H1 (cell line): Measurements from ENCODE around the gene SCGN. TPM values are rescaled to one million over a fixed set of nuclear protein-coding genes. Genes with fewer than 3 reads are reported as not detected.

Experiments
- polyA plus RNA-seq, 7 experiments: library from polyadenylated mRNA; depleted of rRNA in 3 of 7; stranded (reverse) in 5 of 7; unstranded in 2 of 7; fragments of >200 nt in 5 of 7; fragments of 200-250 nt in 2 of 7; gene quantifications; 1 replicate in 5 of 7; 2 replicates in 1 of 7; 4 replicates in 1 of 7; pipeline versions ENCODE4 v1.2.1 to v1.2.3, GENCODE V29; 2011 to 2013; ENCODE audit warnings: missing spikeins in 2 of 7, mixed read lengths in 2 of 7
- total RNA-seq: library from RNA; stranded (reverse); fragmentation: NEBNext Ultra II Directional; extraction: Animal tissue kit (Norgen Biotek cat#: 25700); gene quantifications from 2 replicates; pipeline ENCODE4 v1.2.1, GENCODE V29; 2021

Gene SCGN
- total and polyA plus RNA-seq, 2 of the 8 experiments (the other 6 are each of a cell fraction or from before 2014, with no cell fraction given), result not detected

Other genes starting within 250 kb of the SCGN start
- not detected in 2 replicates for gene SLC17A4, start 102.5 kb downstream of the SCGN start, total RNA-seq
- gene SLC17A4, start 102.5 kb downstream of the SCGN start, polyA plus RNA-seq (2011; rRNA removed), result not detected in 2 replicates
- not detected in 2 replicates for gene SLC17A1, start 179.8 kb downstream of the SCGN start, total RNA-seq
- gene SLC17A1, start 179.8 kb downstream of the SCGN start, polyA plus RNA-seq (2011; rRNA removed), result not detected in 2 replicates
- not detected in 2 replicates for gene SLC17A3, start 222.0 kb downstream of the SCGN start, total RNA-seq
- gene SLC17A3, start 222.0 kb downstream of the SCGN start, polyA plus RNA-seq (2011; rRNA removed), result not detected in 2 replicates